Measurements from ENCODE around the gene EHMT1.

Gene EHMT1

DNA sequence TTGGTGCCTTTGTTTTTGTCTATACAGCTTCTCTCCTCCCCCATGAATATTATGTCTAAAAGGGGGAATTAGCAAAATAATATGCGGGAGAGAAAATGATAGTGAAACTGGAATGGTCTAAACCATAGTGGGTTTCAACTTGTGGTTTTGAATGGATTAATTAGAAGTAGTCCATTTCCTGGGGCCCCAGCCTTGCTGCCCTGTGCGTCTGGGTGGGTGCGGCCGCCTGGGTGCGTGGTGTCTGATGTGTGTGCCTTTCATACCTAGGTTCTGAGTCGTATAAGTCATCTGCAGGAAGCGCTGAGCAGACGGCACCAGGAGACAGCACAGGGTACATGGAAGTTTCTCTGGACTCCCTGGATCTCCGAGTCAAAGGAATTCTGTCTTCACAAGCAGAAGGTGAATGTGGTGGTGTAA, 138.8 kb downstream of the EHMT1 start:
- H3K27me3 ChIP-seq (ENCODE audit: insufficient read depth, low read length) = no peaks in the 10 kb centered on the region
- H3K9ac ChIP-seq (ENCODE audit: low read length) = no peak overlapping the region
- H3K4me3 ChIP-seq (ENCODE audit: low read depth, low read length, poor library complexity, severe bottlenecking) = no peak overlapping the region
- no peaks in the 10 kb centered on the region for H4K20me1 ChIP-seq (ENCODE audit: insufficient read depth, low read length)
- H3K9me2 ChIP-seq (ENCODE audit: low read depth, low read length) = no peaks in the 10 kb centered on the region
- no peak for TF ChIP-seq EZH2 (IDR thresholded peaks at IDR 0.05; ENCODE audit: borderline replicate concordance, low read length)
- TF ChIP-seq, protein P1, sequence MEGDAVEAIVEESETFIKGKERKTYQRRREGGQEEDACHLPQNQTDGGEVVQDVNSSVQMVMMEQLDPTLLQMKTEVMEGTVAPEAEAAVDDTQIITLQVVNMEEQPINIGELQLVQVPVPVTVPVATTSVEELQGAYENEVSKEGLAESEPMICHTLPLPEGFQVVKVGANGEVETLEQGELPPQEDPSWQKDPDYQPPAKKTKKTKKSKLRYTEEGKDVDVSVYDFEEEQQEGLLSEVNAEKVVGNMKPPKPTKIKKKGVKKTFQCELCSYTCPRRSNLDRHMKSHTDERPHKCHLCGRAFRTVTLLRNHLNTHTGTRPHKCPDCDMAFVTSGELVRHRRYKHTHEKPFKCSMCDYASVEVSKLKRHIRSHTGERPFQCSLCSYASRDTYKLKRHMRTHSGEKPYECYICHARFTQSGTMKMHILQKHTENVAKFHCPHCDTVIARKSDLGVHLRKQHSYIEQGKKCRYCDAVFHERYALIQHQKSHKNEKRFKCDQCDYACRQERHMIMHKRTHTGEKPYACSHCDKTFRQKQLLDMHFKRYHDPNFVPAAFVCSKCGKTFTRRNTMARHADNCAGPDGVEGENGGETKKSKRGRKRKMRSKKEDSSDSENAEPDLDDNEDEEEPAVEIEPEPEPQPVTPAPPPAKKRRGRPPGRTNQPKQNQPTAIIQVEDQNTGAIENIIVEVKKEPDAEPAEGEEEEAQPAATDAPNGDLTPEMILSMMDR (IDR thresholded peaks at IDR 0.05; ENCODE audit: low read length) = no peak
- peaks cover 98% of the 10 kb centered on the region for H3K36me3 ChIP-seq (ENCODE audit: insufficient read depth, low read length)
- no peak overlapping the region for H3K4me2 ChIP-seq (ENCODE audit: low read length)
- no peak overlapping the region for H2AFZ ChIP-seq (ENCODE audit: low read length)
- no peak overlapping the region for H3K27ac ChIP-seq (ENCODE audit: low read depth, low read length, poor library complexity, severe bottlenecking)
- H3F3A ChIP-seq (ENCODE audit: insufficient read depth, low read length) = no peaks in the 10 kb centered on the region
- H3K79me2 ChIP-seq (ENCODE audit: insufficient read depth, low read length) = no peaks in the 10 kb centered on the region
- peaks cover 29% of the 10 kb centered on the region for H3K4me1 ChIP-seq (ENCODE audit: insufficient read depth, low read length, severe bottlenecking)
- no peaks in the 10 kb centered on the region for H3K9me3 ChIP-seq (ENCODE audit: low read length)

- Histone ChIP-seq H3K27ac (ENCODE audit: low read depth, low read length, poor library complexity, severe bottlenecking) (no peak overlapping the region), H3K9me3 (ENCODE audit: low read length) (no peaks in the 10 kb centered on the region), H3K4me1 (ENCODE audit: insufficient read depth, low read length, severe bottlenecking) (peaks cover 29% of the 10 kb centered on the region), H3K9me2 (ENCODE audit: low read depth, low read length) (no peaks in the 10 kb centered on the region), H3K4me2 (ENCODE audit: low read length) (no peak overlapping the region), H4K20me1 (ENCODE audit: insufficient read depth, low read length) (no peaks in the 10 kb centered on the region), H3K27me3 (ENCODE audit: insufficient read depth, low read length) (no peaks in the 10 kb centered on the region), H3F3A (ENCODE audit: insufficient read depth, low read length) (no peaks in the 10 kb centered on the region), H3K9ac (ENCODE audit: low read length) (no peak overlapping the region), H3K36me3 (ENCODE audit: insufficient read depth, low read length) (peaks cover 98% of the 10 kb centered on the region), H3K79me2 (ENCODE audit: insufficient read depth, low read length) (no peaks in the 10 kb centered on the region), H3K4me3 (ENCODE audit: low read depth, low read length, poor library complexity, severe bottlenecking) (no peak overlapping the region), H2AFZ (ENCODE audit: low read length) (no peak overlapping the region)
- TF ChIP-seq EZH2 (IDR thresholded peaks at IDR 0.05; ENCODE audit: borderline replicate concordance, low read length) = no peak
- TF ChIP-seq, protein P1 (IDR thresholded peaks at IDR 0.05; ENCODE audit: low read length) = no peak
Observed at GRCh38 chr9:137758067-137758466, 139.3 kb downstream of the EHMT1 start.

- TF ChIP-seq, protein P1 (IDR thresholded peaks at IDR 0.05; ENCODE audit: low read length) = no peak
- TF ChIP-seq EZH2 (IDR thresholded peaks at IDR 0.05; ENCODE audit: borderline replicate concordance, low read length) = no peak
- no peak overlapping the region for H3K4me2 ChIP-seq (ENCODE audit: low read length)
- peak overlapping the region; percentile 23 for H3K27ac ChIP-seq (ENCODE audit: low read depth, low read length, poor library complexity, severe bottlenecking)
Observed at GRCh38 chr9:137759117-137759516, 140.3 kb downstream of the EHMT1 start.

More at GRCh38 chr9:137759117-137759516, 140.3 kb downstream of the EHMT1 start:
- no peak overlapping the region for H2AFZ ChIP-seq (ENCODE audit: low read length)
- H3K79me2 ChIP-seq (ENCODE audit: insufficient read depth, low read length) = no peaks in the 10 kb centered on the region
- H3K9me2 ChIP-seq (ENCODE audit: low read depth, low read length) = no peaks in the 10 kb centered on the region
- no peaks in the 10 kb centered on the region for H3F3A ChIP-seq (ENCODE audit: insufficient read depth, low read length)
- peaks cover 98% of the 10 kb centered on the region for H3K36me3 ChIP-seq (ENCODE audit: insufficient read depth, low read length)
- H3K27me3 ChIP-seq (ENCODE audit: insufficient read depth, low read length) = no peaks in the 10 kb centered on the region
- no peak overlapping the region for H3K9ac ChIP-seq (ENCODE audit: low read length)
- no peaks in the 10 kb centered on the region for H3K9me3 ChIP-seq (ENCODE audit: low read length)
- no peaks in the 10 kb centered on the region for H4K20me1 ChIP-seq (ENCODE audit: insufficient read depth, low read length)
- peaks cover 29% of the 10 kb centered on the region for H3K4me1 ChIP-seq (ENCODE audit: insufficient read depth, low read length, severe bottlenecking)
- H3K4me3 ChIP-seq (ENCODE audit: low read depth, low read length, poor library complexity, severe bottlenecking) = no peak overlapping the region

Data from OCI-LY1 (cell line).